ENCODE measurements around the gene CCDC85C. TPM values are rescaled to one million over a fixed set of nuclear protein-coding genes. Genes with fewer than 3 reads are reported as not detected.
A peak's percentile ranks its signal among the peaks of the same experiment; 100 is the strongest.

The CCDC85C gene
- total RNA-seq, 1 donor from 2014 or later: 49.1 TPM

GRCh38 chr14:99497894-99498293 lies 106.1 kb downstream of the CCDC85C start:
- no peak for DNase-seq (ENCODE audit: extremely low spot score, unreplicated experiment)
- no peaks in the 10 kb centered on the region for H3K9me3 Mint-ChIP-seq
- peaks cover 28% of the 10 kb centered on the region for H3K36me3 Mint-ChIP-seq
- H3K27ac Mint-ChIP-seq: no peak overlapping the region
- H3K27me3 Mint-ChIP-seq: no peaks in the 10 kb centered on the region
- H3K4me1 Mint-ChIP-seq (ENCODE audit: unreplicated experiment): no peaks in the 10 kb centered on the region
- no peak for TF ChIP-seq CTCF (conservative IDR thresholded peaks at IDR 0.05)
- no peak overlapping the region for H3K4me3 Mint-ChIP-seq

- no peak for TF ChIP-seq CTCF (conservative IDR thresholded peaks at IDR 0.05)
- Mint-ChIP-seq H3K4me3 (no peak overlapping the region), H3K27ac (no peak overlapping the region), H3K4me1 (ENCODE audit: unreplicated experiment) (no peaks in the 10 kb centered on the region), H3K27me3 (no peaks in the 10 kb centered on the region), H3K36me3 (peaks cover 27% of the 10 kb centered on the region), H3K9me3 (no peaks in the 10 kb centered on the region)
- DNase-seq (ENCODE audit: extremely low spot score, unreplicated experiment): no peak
Observed at GRCh38 chr14:99497341-99497740, 106.7 kb downstream of the CCDC85C start.

- no peak for TF ChIP-seq CTCF (conservative IDR thresholded peaks at IDR 0.05)
- H3K36me3 Mint-ChIP-seq: no peaks in the 10 kb centered on the region
- peak overlapping the region; percentile 69 for H3K27ac Mint-ChIP-seq
- H3K4me1 Mint-ChIP-seq (ENCODE audit: unreplicated experiment): peaks cover 27% of the 10 kb centered on the region
- H3K9me3 Mint-ChIP-seq: no peaks in the 10 kb centered on the region
- peak overlapping the region; percentile 68 for H3K4me3 Mint-ChIP-seq
- no peak for DNase-seq (ENCODE audit: extremely low spot score, unreplicated experiment)
- H3K27me3 Mint-ChIP-seq: no peaks in the 10 kb centered on the region
Observed at GRCh38 chr14:99484106-99484505, 119.9 kb downstream of the CCDC85C start.

- peaks cover 42% of the 10 kb centered on the region for H3K4me1 Mint-ChIP-seq (ENCODE audit: unreplicated experiment)
Observed at GRCh38 chr14:99481745-99482099, 122.3 kb downstream of the CCDC85C start.

GRCh38 chr14:99480917-99481744 lies 122.9 kb downstream of the CCDC85C start, which contains the start of gene CCNK:
CCNK (plus strand) TSS chr14:99481409; CDS start chr14:99492678, 11,269 bp downstream.
- no peak for TF ChIP-seq CTCF (conservative IDR thresholded peaks at IDR 0.05)
- no peaks in the 10 kb centered on the region for H3K9me3 Mint-ChIP-seq

More at GRCh38 chr14:99481745-99482099, 122.3 kb downstream of the CCDC85C start:
- H3K27ac Mint-ChIP-seq: peak overlapping the region; percentile 100
- no peaks in the 10 kb centered on the region for H3K36me3 Mint-ChIP-seq
- H3K4me3 Mint-ChIP-seq: peak overlapping the region; percentile 99
- H3K9me3 Mint-ChIP-seq: no peaks in the 10 kb centered on the region
- H3K27me3 Mint-ChIP-seq: no peaks in the 10 kb centered on the region
- DNase-seq (ENCODE audit: extremely low spot score, unreplicated experiment): no peak
- TF ChIP-seq CTCF (conservative IDR thresholded peaks at IDR 0.05): no peak

More at GRCh38 chr14:99480917-99481744, 122.9 kb downstream of the CCDC85C start, which contains the start of gene CCNK:
- H3K4me1 Mint-ChIP-seq (ENCODE audit: unreplicated experiment): peaks cover 42% of the 10 kb centered on the region
- H3K27ac Mint-ChIP-seq: peak within 1 kb of the TSS; percentile 100
- H3K27me3 Mint-ChIP-seq: no peaks in the 10 kb centered on the region
- H3K36me3 Mint-ChIP-seq: no peaks in the 10 kb centered on the region
- DNase-seq (ENCODE audit: extremely low spot score, unreplicated experiment): peak; percentile 100
- peak within 1 kb of the TSS; percentile 99 for H3K4me3 Mint-ChIP-seq

All from type B pancreatic cell (in vitro differentiated cells).